GM12892 (cell line): ENCODE data around the gene IFT27.

Experiments
- POLR2A ChIP-seq: IDR thresholded peaks from 2 replicates; pipeline ENCODE4 v1.6.1; 2011; ENCODE audit warnings: low read depth, low read length, control low read depth
- POLR2AphosphoS5 ChIP-seq: IDR thresholded peaks from 2 replicates; pipeline ENCODE4 v1.6.1; 2011; ENCODE audit warnings: low read depth, low read length, control low read depth

DNA sequence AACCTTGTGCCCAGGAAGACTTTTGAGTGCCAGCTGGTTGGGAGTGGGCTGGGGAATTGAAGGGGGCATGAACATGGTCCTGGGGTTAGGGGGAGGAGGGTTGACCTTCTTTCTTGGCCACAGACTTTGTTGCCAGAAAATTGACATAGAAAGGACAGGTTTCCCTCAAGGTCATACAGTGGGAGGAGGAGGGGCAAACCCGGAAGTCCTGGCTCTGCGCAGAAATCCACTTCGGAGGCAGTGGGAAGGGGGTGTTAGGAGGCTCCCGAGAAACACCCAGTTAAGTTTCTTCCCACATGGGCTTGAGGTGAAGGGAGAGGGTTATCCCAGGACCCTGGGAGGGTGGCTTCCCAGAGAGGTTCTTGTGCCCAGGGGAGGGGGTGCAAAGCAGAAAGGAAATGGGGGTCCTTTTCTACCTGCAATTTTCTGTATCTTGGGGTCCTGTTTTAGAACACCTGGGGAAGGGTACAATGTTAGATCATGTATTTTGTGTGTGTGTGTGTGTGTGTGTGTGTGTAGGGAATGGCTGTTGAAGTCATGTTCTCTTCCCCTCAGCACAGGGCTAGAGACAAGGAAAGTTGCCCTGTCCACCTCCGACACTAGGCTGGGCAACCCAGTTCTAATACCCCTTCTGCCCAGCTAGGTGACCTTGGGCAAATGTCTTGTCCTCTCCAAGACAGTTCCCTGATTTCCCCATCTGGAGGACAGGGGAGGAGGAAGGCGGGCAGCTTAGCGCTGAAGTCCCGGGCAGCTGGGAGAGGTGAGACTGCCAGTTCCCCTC lies 39.8 kb upstream of the IFT27 start:
- TF ChIP-seq POLR2A (no peak), POLR2AphosphoS5 (no peak)
